GM18508 (cell line): ENCODE measurements around the gene GPR173.

Experiments
- ATAC-seq: cut with Tn5 transposase; IDR thresholded peaks from one replicate; pipeline ENCODE4 v1.9.1; 2021; ENCODE audit warnings: moderate number of reproducible peaks; ENCODE audit not compliant: insufficient read depth, unreplicated experiment

The GPR173 gene

GRCh38 chrX:53048169-53049126, at the start of gene GPR173:
Gene GPR173, plus strand, starts transcription at chrX:53048789. Its CDS starts 27,833 bp downstream, at chrX:53076622.
- ATAC-seq = no peak

- no peak for ATAC-seq
Measured at GRCh38 chrX:53000447-53001135, 48.0 kb upstream of the GPR173 start.

GRCh38 chrX:53001958-53002357, 46.6 kb upstream of the GPR173 start:
- no peak for ATAC-seq

GRCh38 chrX:53003111-53003510, 45.5 kb upstream of the GPR173 start:
- ATAC-seq = no peak

- no peak for ATAC-seq
Measured at GRCh38 chrX:53004038-53004437, 44.6 kb upstream of the GPR173 start.

GRCh38 chrX:53004811-53005210, 43.8 kb upstream of the GPR173 start:
- no peak for ATAC-seq

- no peak for ATAC-seq
Measured at GRCh38 chrX:53005327-53005726, 43.3 kb upstream of the GPR173 start.

- ATAC-seq = no peak
Measured at GRCh38 chrX:53009032-53009431, 39.6 kb upstream of the GPR173 start.

GRCh38 chrX:53013291-53013690, 35.3 kb upstream of the GPR173 start:
- ATAC-seq = no peak

- no peak for ATAC-seq
Measured at GRCh38 chrX:53018627-53019026, 30.0 kb upstream of the GPR173 start.

GRCh38 chrX:53022381-53022780, 26.2 kb upstream of the GPR173 start:
- ATAC-seq = no peak

- no peak for ATAC-seq
Measured at GRCh38 chrX:53028678-53029077, 19.9 kb upstream of the GPR173 start.

GRCh38 chrX:53031380-53031779, 17.2 kb upstream of the GPR173 start:
- ATAC-seq = no peak

GRCh38 chrX:53036149-53036548, 12.4 kb upstream of the GPR173 start:
- ATAC-seq = no peak

- ATAC-seq = no peak
Measured at GRCh38 chrX:53039236-53039635, 9.4 kb upstream of the GPR173 start.

GRCh38 chrX:53044995-53045394, 3.6 kb upstream of the GPR173 start:
- no peak for ATAC-seq

- ATAC-seq = no peak
Measured at GRCh38 chrX:53047228-53047627, 1.4 kb upstream of the GPR173 start.

- no peak for ATAC-seq
Measured at GRCh38 chrX:53049127-53049517, 533 bp downstream of the GPR173 start.

- no peak for ATAC-seq
Measured at GRCh38 chrX:53050841-53051240, 2.3 kb downstream of the GPR173 start.

- ATAC-seq = no peak
Measured at GRCh38 chrX:53055244-53055849, 6.8 kb downstream of the GPR173 start.

- no peak for ATAC-seq
Measured at GRCh38 chrX:53056292-53056691, 7.7 kb downstream of the GPR173 start.
